H1 (cell line): ENCODE results near the gene ATP2B3. TPM values are rescaled to one million over a fixed set of nuclear protein-coding genes. Genes with fewer than 3 reads are reported as not detected.

Experiments used
- MAX ChIP-seq: IDR thresholded peaks from 2 replicates; pipeline ENCODE4 v1.6.1; 2012; ENCODE audit warnings: inconsistent platforms
- polyA plus RNA-seq, 7 experiments: library from polyadenylated mRNA; depleted of rRNA in 3 of 7; stranded (reverse) in 5 of 7; unstranded in 2 of 7; fragments of >200 nt in 5 of 7; fragments of 200-250 nt in 2 of 7; gene quantifications; 1 replicate in 5 of 7; 2 replicates in 1 of 7; 4 replicates in 1 of 7; pipeline versions ENCODE4 v1.2.1 to v1.2.3, GENCODE V29; 2011 to 2013; ENCODE audit warnings: missing spikeins in 2 of 7, mixed read lengths in 2 of 7
- total RNA-seq: library from RNA; stranded (reverse); fragmentation: NEBNext Ultra II Directional; extraction: Animal tissue kit (Norgen Biotek cat#: 25700); gene quantifications from 2 replicates; pipeline ENCODE4 v1.2.1, GENCODE V29; 2021
- TF ChIP-seq, protein P1 (sequence below): fragments of 300-600 bp; sonication (generic); IDR thresholded peaks from 2 replicates; pipeline ENCODE4 v1.7.1; 2012; ENCODE audit warnings: low read length, moderate library complexity, mild to moderate bottlenecking, inconsistent platforms; ENCODE audit not compliant: insufficient replicate concordance

ATP2B3 gene
- total and polyA plus RNA-seq, 2 of the 8 experiments (the other 6 are each of a cell fraction or from before 2014, with no cell fraction given) = 0.14 to 0.19 TPM

DNA sequence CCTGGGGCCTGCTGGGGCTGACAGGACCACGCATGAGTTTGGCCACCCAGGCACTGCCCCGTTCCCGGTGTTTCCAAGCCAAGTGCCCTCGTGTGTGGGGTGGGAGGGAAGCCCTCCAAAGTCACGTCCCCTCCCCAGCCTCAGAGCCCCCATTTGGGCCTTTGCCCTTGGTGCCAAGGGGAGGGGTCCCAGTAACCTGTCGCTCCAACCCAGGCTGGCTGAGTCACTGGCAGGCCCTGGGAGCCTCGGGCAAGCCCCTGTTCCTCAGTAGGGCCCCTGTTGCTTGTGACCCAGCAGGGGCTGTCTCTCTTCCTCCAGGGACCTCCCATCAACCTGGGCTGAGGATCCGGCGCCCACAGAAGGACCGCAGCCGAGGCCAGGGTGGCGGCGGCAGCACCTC lies 36.4 kb upstream of the ATP2B3 start (continued):
- TF ChIP-seq, protein P1, sequence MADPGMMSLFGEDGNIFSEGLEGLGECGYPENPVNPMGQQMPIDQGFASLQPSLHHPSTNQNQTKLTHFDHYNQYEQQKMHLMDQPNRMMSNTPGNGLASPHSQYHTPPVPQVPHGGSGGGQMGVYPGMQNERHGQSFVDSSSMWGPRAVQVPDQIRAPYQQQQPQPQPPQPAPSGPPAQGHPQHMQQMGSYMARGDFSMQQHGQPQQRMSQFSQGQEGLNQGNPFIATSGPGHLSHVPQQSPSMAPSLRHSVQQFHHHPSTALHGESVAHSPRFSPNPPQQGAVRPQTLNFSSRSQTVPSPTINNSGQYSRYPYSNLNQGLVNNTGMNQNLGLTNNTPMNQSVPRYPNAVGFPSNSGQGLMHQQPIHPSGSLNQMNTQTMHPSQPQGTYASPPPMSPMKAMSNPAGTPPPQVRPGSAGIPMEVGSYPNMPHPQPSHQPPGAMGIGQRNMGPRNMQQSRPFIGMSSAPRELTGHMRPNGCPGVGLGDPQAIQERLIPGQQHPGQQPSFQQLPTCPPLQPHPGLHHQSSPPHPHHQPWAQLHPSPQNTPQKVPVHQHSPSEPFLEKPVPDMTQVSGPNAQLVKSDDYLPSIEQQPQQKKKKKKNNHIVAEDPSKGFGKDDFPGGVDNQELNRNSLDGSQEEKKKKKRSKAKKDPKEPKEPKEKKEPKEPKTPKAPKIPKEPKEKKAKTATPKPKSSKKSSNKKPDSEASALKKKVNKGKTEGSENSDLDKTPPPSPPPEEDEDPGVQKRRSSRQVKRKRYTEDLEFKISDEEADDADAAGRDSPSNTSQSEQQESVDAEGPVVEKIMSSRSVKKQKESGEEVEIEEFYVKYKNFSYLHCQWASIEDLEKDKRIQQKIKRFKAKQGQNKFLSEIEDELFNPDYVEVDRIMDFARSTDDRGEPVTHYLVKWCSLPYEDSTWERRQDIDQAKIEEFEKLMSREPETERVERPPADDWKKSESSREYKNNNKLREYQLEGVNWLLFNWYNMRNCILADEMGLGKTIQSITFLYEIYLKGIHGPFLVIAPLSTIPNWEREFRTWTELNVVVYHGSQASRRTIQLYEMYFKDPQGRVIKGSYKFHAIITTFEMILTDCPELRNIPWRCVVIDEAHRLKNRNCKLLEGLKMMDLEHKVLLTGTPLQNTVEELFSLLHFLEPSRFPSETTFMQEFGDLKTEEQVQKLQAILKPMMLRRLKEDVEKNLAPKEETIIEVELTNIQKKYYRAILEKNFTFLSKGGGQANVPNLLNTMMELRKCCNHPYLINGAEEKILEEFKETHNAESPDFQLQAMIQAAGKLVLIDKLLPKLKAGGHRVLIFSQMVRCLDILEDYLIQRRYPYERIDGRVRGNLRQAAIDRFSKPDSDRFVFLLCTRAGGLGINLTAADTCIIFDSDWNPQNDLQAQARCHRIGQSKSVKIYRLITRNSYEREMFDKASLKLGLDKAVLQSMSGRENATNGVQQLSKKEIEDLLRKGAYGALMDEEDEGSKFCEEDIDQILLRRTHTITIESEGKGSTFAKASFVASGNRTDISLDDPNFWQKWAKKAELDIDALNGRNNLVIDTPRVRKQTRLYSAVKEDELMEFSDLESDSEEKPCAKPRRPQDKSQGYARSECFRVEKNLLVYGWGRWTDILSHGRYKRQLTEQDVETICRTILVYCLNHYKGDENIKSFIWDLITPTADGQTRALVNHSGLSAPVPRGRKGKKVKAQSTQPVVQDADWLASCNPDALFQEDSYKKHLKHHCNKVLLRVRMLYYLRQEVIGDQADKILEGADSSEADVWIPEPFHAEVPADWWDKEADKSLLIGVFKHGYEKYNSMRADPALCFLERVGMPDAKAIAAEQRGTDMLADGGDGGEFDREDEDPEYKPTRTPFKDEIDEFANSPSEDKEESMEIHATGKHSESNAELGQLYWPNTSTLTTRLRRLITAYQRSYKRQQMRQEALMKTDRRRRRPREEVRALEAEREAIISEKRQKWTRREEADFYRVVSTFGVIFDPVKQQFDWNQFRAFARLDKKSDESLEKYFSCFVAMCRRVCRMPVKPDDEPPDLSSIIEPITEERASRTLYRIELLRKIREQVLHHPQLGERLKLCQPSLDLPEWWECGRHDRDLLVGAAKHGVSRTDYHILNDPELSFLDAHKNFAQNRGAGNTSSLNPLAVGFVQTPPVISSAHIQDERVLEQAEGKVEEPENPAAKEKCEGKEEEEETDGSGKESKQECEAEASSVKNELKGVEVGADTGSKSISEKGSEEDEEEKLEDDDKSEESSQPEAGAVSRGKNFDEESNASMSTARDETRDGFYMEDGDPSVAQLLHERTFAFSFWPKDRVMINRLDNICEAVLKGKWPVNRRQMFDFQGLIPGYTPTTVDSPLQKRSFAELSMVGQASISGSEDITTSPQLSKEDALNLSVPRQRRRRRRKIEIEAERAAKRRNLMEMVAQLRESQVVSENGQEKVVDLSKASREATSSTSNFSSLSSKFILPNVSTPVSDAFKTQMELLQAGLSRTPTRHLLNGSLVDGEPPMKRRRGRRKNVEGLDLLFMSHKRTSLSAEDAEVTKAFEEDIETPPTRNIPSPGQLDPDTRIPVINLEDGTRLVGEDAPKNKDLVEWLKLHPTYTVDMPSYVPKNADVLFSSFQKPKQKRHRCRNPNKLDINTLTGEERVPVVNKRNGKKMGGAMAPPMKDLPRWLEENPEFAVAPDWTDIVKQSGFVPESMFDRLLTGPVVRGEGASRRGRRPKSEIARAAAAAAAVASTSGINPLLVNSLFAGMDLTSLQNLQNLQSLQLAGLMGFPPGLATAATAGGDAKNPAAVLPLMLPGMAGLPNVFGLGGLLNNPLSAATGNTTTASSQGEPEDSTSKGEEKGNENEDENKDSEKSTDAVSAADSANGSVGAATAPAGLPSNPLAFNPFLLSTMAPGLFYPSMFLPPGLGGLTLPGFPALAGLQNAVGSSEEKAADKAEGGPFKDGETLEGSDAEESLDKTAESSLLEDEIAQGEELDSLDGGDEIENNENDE = no peak
- no peak for TF ChIP-seq MAX
